NCI-H82 (cell line): ENCODE data around the gene LRP1B.
"Not testable (repeated sequence)": the region's sequence is repeated elsewhere in the genome, so short reads cannot be mapped to it uniquely, and the experiment has no call there.

Experiments
- DNase-seq: peaks from one replicate; lab custom pipeline; 2025; lab: John Stamatoyannopoulos, UW

LRP1B gene

GRCh38 chr2:140351692-140352091 is 1779.1 kb downstream of the LRP1B start:
- DNase-seq = no peak

DNA sequence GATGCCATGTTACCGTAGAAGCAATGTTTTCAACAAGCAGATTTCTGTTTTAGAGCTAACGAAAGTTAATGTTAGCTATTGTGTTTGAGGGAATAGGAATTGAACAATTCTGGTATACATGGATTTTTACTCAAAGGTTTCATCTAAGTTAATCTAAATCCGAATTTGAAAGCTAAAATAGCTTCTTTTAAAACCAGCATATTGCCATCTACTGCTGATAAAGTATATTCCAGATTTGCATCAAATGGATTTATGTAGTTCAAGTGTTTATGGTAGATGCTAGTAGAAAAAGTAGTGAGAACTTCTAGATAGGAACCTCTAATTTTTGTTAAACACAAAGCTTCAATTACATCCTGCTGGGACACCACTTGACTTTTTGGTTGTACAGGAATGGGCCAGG is 1781.1 kb downstream of the LRP1B start:
- no peak for DNase-seq

DNA sequence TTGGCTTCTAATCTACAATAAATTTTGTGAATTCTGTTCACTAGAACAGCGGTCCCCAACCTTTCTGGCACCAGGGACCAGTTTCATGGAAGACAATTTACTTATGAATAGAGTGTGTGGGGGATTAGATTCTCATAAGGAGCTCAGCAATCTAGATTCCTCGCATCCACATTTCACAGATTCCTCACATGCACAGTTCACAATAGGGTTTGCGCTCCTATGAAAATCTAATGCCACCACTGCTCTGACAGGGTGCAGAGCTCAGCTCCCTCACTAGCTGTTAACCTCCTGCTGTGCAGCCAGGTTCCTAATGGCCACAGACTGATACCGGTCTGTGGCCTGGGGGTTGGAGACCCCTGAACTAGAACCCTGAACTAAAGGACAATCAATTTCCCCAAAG is 1782.0 kb downstream of the LRP1B start:
- no peak for DNase-seq

DNA sequence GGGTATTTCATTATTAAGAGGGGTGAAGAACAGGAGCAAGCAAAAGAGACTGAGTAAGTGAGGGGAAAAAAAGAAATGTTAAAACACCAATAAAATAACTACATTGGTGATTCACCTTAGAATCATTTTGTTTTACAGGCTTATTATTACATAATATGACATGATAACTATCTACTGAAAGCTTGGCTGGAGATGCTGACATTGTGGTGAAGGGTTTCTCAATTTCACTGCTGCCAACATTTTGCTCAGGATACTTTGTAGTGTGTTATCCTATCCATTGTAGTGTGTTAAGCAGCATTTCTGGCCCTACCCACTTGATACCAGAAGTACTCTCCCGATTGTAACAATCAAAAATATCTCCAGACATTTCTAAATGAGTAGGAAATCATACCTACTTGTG is 1786.0 kb downstream of the LRP1B start:
- no peak for DNase-seq

DNA sequence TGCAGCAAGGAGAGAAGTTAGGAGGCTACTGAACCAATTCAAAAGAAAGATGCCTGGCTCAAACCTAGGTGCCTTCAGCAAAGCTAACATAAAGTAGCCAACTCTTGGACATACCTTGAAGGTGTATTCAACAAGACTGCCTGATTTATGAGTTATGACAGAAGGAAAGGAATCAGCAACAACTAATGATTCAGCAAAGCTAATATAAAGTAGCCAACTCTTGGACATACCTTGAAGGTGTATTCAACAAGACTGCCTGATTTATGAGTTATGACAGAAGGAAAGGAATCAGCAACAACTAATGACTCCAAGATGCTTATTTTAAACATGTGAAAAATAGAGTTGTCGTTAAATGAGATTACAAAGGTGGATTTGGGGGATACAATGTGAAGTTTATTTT is 1786.5 kb downstream of the LRP1B start:
- DNase-seq = not testable (repeated sequence)

DNA sequence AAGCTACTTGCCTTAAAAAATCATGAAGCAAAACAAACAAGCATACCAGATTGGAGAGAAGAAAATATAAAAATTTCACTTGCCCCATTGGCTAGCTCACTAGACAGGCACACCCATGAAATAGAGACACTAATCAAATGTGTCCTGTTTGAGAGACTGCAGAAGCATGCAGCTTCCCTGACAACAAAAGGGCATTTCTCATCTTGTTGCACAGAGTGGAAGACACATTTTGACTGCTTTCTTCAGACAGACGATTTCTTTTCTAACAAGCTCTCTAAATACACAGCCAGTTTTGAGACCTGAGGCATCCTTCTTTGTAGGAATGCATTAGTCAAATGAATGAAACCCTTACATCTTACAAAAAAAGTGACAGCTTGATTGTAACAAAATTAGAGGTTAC is 1792.0 kb downstream of the LRP1B start:
- DNase-seq = no peak

GRCh38 chr2:140337061-140337460 is 1793.8 kb downstream of the LRP1B start:
- DNase-seq = no peak

DNA sequence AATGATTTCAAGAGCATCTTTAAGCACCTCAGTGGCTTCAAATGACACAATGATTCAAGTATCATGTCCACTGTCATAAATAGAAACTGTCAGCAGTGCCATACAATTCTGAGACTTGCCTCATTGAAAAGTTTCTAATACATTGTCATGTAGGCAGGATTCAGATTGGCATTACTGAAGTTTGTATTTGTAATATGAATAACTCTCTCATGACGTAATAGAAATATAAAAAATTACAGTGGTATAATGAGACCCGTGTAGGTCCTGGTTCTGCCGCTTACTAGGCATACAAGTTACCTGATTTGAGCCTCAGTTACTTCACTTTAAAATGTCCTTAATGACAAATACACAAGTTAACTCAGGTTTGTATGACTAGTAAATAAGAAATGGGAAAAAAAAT is 1814.5 kb downstream of the LRP1B start:
- no peak for DNase-seq

GRCh38 chr2:140311905-140312304 is 1818.9 kb downstream of the LRP1B start:
- no peak for DNase-seq

DNA sequence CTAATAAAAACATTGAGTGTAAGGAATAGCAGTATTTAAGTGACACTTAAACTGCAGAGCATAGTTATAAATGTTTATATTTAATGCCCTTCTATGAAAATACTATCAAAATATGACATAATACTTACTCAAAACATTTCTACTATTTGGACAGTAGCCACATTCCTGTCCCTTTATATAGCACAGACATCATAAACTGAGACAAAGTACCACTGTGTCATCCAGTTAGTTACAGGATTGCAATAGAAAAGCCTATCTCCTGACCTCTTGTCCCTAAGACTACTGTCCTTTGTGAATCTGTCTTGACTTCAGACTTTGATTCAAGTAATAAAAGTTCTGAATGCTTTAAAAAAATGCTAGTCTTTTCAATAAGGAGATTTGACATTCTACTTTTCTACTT is 1822.1 kb downstream of the LRP1B start:
- no peak for DNase-seq

GRCh38 chr2:140307532-140307931 is 1823.3 kb downstream of the LRP1B start:
- DNase-seq = no peak

DNA sequence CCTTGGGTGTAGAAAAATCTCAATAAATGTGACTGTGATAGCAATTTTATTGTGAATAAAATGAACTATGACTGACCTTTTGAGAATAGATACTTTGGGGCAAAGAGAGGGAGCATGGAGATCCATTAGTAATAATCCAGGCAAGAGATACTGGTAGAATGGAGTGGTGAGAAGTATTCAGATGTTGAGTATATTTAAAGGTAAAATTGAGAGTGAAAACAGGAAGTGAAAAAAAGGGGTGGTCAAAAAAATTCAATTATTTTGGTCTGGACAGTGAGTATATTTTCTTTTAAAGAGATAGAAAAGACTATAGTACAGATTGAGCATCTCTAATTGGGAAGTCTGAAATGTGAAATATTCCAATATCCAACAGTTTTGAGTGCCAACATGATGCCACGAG is 1835.0 kb downstream of the LRP1B start:
- DNase-seq = no peak

GRCh38 chr2:140288726-140289125 is 1842.1 kb downstream of the LRP1B start:
- no peak for DNase-seq

DNA sequence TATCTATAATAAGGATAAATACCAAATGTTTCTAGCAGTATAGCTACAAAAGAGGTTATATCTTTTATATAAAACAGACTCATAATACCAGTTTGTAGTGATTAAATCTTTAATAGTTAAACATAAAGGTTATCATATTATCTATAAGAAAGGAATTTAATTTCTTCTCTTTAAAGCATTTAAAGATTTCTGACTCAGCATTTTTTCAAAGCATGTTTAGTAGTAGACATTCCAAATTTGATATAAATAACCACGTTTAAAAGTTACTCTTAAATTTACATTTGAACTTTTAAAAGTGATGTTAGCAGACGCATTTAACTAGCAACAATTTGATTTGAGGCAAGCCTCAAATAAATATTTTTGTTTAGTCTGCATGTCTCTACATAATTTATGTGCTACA is 1842.6 kb downstream of the LRP1B start:
- no peak for DNase-seq

- DNase-seq = no peak
Measured at GRCh38 chr2:140286377-140286776, 1844.4 kb downstream of the LRP1B start.

GRCh38 chr2:140277344-140277743 is 1853.5 kb downstream of the LRP1B start:
- DNase-seq = not testable (repeated sequence)

GRCh38 chr2:140276661-140277060 is 1854.2 kb downstream of the LRP1B start:
- no peak for DNase-seq

- DNase-seq = no peak
Measured at GRCh38 chr2:140275427-140275826, 1855.4 kb downstream of the LRP1B start.

GRCh38 chr2:140274891-140275290 is 1855.9 kb downstream of the LRP1B start:
- DNase-seq = no peak

- DNase-seq = no peak
Measured at GRCh38 chr2:140273958-140274357, 1856.9 kb downstream of the LRP1B start.

DNA sequence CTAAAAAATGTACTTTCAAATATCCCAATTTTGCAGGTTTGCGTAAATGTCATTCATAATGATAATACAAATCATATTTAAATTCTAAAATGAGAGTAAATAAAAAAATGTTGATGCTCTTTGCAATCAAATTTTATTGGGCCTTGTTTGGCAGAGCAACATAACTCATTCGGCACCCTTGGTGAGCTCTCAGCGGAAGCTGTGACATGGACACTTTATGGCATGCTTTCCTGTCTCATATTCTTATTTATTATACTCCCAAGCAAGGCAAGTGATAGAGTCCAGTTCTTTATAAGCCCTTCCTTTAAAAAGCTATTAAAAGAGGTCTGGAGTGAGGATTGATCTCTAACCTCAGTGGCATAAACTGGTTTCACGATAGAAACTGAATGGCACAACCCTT is 1857.4 kb downstream of the LRP1B start:
- DNase-seq = no peak

- DNase-seq = no peak
Measured at GRCh38 chr2:140270224-140270623, 1860.6 kb downstream of the LRP1B start.

- no peak for DNase-seq
Measured at GRCh38 chr2:140269000-140269399, 1861.8 kb downstream of the LRP1B start.

GRCh38 chr2:140262908-140263307 is 1867.9 kb downstream of the LRP1B start:
- no peak for DNase-seq

DNA sequence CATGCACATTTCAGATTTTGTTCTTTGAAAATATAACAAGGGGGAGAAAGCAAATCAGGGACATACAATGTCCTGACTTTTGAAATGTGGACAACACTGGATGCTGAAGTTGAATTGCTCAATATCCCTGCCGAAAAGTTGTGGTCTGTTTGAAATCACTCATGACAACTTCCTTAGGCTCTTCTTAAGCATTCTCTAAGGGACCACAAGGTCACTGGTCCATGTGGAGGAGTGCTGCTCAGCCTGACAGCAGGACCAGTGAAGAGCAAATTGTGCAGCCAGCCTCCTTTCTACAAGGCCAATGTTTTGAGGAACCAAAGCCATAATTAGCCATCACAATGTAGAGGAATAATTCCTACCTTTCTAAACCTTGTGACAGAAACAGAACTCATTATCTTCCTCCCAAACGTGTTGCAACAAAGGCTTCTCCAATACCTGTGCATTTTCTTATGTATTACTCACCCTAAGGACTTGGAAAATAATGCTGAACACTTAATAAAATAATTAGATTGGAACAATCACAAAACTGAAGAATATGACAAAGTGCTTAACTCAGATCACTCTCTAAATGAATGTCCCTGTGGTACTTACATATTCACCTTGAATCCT is 1873.0 kb downstream of the LRP1B start:
- DNase-seq = no peak
